HFFc6 (cell line): ENCODE results near the gene CAMK2G. TPM values are rescaled to one million over a fixed set of nuclear protein-coding genes. Genes with fewer than 3 reads are reported as not detected.

Experiments
- DNase-seq: peaks from one replicate; pipeline ENCODE4 v3.0.0-alpha.2; 2018
- H3K27ac Mint-ChIP-seq: 2 replicates; pipeline ENCODE4 v1.8.0; 2020; ENCODE audit warnings: mild to moderate bottlenecking, mixed read lengths
- H3K27me3 Mint-ChIP-seq: 2 replicates; pipeline ENCODE4 v1.8.0; 2021; ENCODE audit warnings: mild to moderate bottlenecking, moderate library complexity, mixed read lengths; ENCODE audit not compliant: insufficient read depth
- H3K36me3 Mint-ChIP-seq: 2 replicates; pipeline ENCODE4 v1.8.0; 2021; ENCODE audit warnings: low read depth, mixed read lengths
- H3K4me1 Mint-ChIP-seq: 2 replicates; pipeline ENCODE4 v1.8.0; 2020; ENCODE audit warnings: low read depth, mixed read lengths
- H3K4me3 Mint-ChIP-seq: 2 replicates; pipeline ENCODE4 v1.8.0; 2020; ENCODE audit warnings: mild to moderate bottlenecking, moderate library complexity, mixed read lengths
- H3K9me3 Mint-ChIP-seq: 2 replicates; pipeline ENCODE4 v1.8.0; 2020; ENCODE audit warnings: mild to moderate bottlenecking, mixed read lengths
- CTCF ChIP-seq: fragments of 200-600 bp; sonication (generic); IDR thresholded peaks from 2 replicates; pipeline ENCODE4 v1.5.0; 2021; ENCODE audit warnings: antibody characterized with exemption, mild to moderate bottlenecking
- total RNA-seq, 6 experiments: library from RNA; stranded (reverse); fragmentation: NEBNext Ultra II Directional; extraction: Animal tissue kit (Norgen Biotek cat#: 25700); gene quantifications; 2 replicates in 1 of 6; 3 replicates in 5 of 6; pipeline ENCODE4 v1.2.3, GENCODE V29; 2021

Gene CAMK2G
- total RNA-seq, 6 experiments from 2014 or later = 24.6 to 33.1 (median 28.1) TPM

- Mint-ChIP-seq H3K27me3 (no peaks in the 10 kb centered on the region; the same call in 1 of the 2 replicates), H3K36me3 (peaks cover 24% of the 10 kb centered on the region), H3K4me3 (peak overlapping the region; percentile 86), H3K9me3 (no peaks in the 10 kb centered on the region), H3K27ac (no peak overlapping the region), H3K4me1 (peaks cover 38% of the 10 kb centered on the region)
- peak; percentile 71 for TF ChIP-seq CTCF
- peak; percentile 30 for DNase-seq
These were observed 2.1 kb downstream of the CAMK2G start for GRCh38 chr10:73872190-73872710.

- peak overlapping the region; percentile 22 for H3K27ac Mint-ChIP-seq
- peaks cover 27% of the 10 kb centered on the region for H3K36me3 Mint-ChIP-seq
- no peaks in the 10 kb centered on the region; the same call in 1 of the 2 replicates for H3K27me3 Mint-ChIP-seq
- peak overlapping the region; percentile 86; the same call in 1 of the 2 replicates for H3K4me3 Mint-ChIP-seq
- H3K4me1 Mint-ChIP-seq = peaks cover 34% of the 10 kb centered on the region
- no peak for DNase-seq
- TF ChIP-seq CTCF = no peak
- no peaks in the 10 kb centered on the region for H3K9me3 Mint-ChIP-seq
These were observed 2.8 kb downstream of the CAMK2G start for GRCh38 chr10:73871295-73872189.

- H3K4me1 Mint-ChIP-seq = peaks cover 32% of the 10 kb centered on the region
- H3K27me3 Mint-ChIP-seq = no peaks in the 10 kb centered on the region; the same call in 1 of the 2 replicates
- no peak for DNase-seq
- peaks cover 34% of the 10 kb centered on the region for H3K36me3 Mint-ChIP-seq
- no peak overlapping the region for H3K4me3 Mint-ChIP-seq
- H3K9me3 Mint-ChIP-seq = no peaks in the 10 kb centered on the region
- TF ChIP-seq CTCF = no peak
- no peak overlapping the region for H3K27ac Mint-ChIP-seq
These were observed 5.6 kb downstream of the CAMK2G start for GRCh38 chr10:73868655-73869195.

DNA sequence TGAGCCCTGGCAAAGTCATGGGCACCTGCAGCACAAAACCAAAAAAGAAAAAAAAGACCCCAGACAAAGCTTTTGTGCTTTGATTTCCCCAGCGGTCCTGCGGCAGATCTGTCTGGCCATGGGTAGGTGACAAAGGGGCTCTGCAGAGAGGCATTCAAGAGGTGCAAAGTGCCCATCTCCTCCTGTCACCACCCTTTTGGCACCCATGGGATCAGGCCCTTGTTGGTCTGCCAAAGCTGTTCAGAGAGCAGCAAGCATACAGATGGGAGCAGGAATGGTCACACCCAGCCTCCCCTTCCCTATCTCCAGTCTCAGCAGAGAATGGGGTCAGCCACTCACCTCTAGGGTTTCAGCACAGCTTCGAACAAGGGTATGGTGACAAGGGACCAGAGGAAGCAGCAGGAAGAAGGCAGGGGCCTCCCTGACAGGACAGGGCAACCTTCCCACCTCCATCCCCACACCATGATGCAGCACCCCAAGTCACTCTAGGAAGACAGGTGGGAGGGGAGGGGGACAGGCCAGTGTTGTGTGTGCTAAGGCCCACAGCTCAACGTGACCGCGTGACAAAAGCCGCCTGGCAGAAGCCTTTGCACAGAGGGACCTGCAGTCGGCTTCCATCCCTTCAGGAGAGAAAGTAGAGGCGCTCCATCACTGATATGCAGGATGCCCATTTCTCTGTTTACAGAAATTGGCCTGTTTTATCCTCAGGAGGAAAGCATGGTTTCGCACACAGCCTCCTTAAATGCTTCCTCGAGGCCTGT is 6.3 kb downstream of the CAMK2G start:
- peaks cover 34% of the 10 kb centered on the region for H3K36me3 Mint-ChIP-seq
- no peak for DNase-seq
- H3K27ac Mint-ChIP-seq = no peak overlapping the region
- no peaks in the 10 kb centered on the region; the same call in 1 of the 2 replicates for H3K27me3 Mint-ChIP-seq
- H3K4me1 Mint-ChIP-seq = peaks cover 29% of the 10 kb centered on the region
- TF ChIP-seq CTCF = no peak
- no peak overlapping the region for H3K4me3 Mint-ChIP-seq
- H3K9me3 Mint-ChIP-seq = no peaks in the 10 kb centered on the region

DNA sequence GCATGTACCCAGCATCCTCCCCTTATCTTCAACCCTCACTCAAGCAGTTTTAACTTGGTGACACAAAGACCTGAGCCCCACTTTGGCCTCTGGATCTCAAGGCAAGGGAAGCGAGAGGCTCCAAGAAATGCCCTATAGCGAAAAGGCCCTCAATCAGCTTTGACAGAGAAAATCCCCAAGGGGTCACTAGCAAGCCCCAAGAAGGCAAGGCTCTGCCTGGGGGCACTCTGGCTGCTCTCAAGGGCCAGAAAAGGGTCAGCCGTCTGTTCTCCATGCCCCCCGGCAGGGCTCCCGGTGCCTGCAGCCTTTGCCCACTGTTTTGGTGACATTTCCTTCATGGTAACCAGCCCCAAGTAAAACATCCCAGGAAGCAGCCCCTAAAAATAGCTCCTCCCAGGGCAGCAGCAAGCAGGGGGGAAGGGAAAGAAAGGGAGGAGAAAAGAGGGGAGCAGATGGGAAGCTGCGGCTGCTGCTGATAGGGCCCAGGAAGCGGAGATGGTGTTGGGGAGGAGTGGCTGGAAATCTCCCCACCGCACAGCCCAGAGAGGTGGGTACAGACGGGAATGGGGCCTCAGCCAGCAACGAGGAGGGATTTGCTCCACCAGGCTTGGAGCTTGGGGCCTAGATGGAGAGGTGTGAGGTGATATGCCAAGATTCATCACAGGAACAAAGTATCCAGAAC is 7.1 kb downstream of the CAMK2G start:
- Mint-ChIP-seq H3K27me3 (no peaks in the 10 kb centered on the region; the same call in 1 of the 2 replicates), H3K4me3 (no peak overlapping the region), H3K36me3 (peaks cover 34% of the 10 kb centered on the region), H3K27ac (no peak overlapping the region), H3K4me1 (peaks cover 21% of the 10 kb centered on the region), H3K9me3 (no peaks in the 10 kb centered on the region)
- no peak for DNase-seq
- TF ChIP-seq CTCF = no peak
